Activated T-cell treated with anti-CD3 and anti-CD28 coated beads, Interleukin-2, amount 50 U/mL, for 48 hours (primary cell): ENCODE data around the gene NGF.
"Not testable (repeated sequence)": the region's sequence is repeated elsewhere in the genome, so short reads cannot be mapped to it uniquely, and the experiment has no call there.

Experiments used
- DNase-seq, 2 experiments: peaks; one replicate each; pipeline ENCODE4 v3.0.0-alpha.2; 2020

NGF gene

GRCh38 chr1:115337633-115338456 is at the start of gene NGF:
NGF (minus strand) TSS chr1:115338249; CDS start chr1:115286795, 51,454 bp downstream.
- no peak for DNase-seq

- not testable (repeated sequence) for DNase-seq
Measured at GRCh38 chr1:115383455-115383854, 45.4 kb upstream of the NGF start.

- DNase-seq = no peak
Measured at GRCh38 chr1:115379943-115380342, 41.9 kb upstream of the NGF start.

- DNase-seq = no peak
Measured at GRCh38 chr1:115377411-115377810, 39.4 kb upstream of the NGF start.

GRCh38 chr1:115374598-115374997 is 36.5 kb upstream of the NGF start:
- no peak for DNase-seq

GRCh38 chr1:115373305-115373704 is 35.3 kb upstream of the NGF start:
- no peak for DNase-seq

GRCh38 chr1:115365738-115366137 is 27.7 kb upstream of the NGF start:
- no peak for DNase-seq

GRCh38 chr1:115364780-115365155 is 26.7 kb upstream of the NGF start:
- DNase-seq = no peak

- DNase-seq = no peak
Measured at GRCh38 chr1:115364046-115364779, 26.2 kb upstream of the NGF start.

GRCh38 chr1:115363171-115363570 is 25.1 kb upstream of the NGF start:
- no peak for DNase-seq

- DNase-seq = not testable (repeated sequence)
Measured at GRCh38 chr1:115360505-115361129, 22.6 kb upstream of the NGF start.

- not testable (repeated sequence) for DNase-seq
Measured at GRCh38 chr1:115359787-115360452, 21.9 kb upstream of the NGF start.

- DNase-seq = no peak
Measured at GRCh38 chr1:115356356-115356755, 18.3 kb upstream of the NGF start.

GRCh38 chr1:115355069-115355468 is 17.0 kb upstream of the NGF start:
- DNase-seq = no peak

GRCh38 chr1:115351143-115351542 is 13.1 kb upstream of the NGF start:
- no peak for DNase-seq

- no peak for DNase-seq
Measured at GRCh38 chr1:115348636-115349035, 10.6 kb upstream of the NGF start.

- no peak for DNase-seq
Measured at GRCh38 chr1:115347282-115347681, 9.2 kb upstream of the NGF start.

- no peak for DNase-seq
Measured at GRCh38 chr1:115343200-115343737, 5.2 kb upstream of the NGF start.

- DNase-seq = no peak
Measured at GRCh38 chr1:115341948-115342347, 3.9 kb upstream of the NGF start.

- DNase-seq = no peak
Measured at GRCh38 chr1:115340879-115341278, 2.8 kb upstream of the NGF start.

GRCh38 chr1:115338457-115338820 is 390 bp upstream of the NGF start:
- DNase-seq = no peak

GRCh38 chr1:115337276-115337632 is 795 bp downstream of the NGF start:
- DNase-seq = no peak

- no peak for DNase-seq
Measured at GRCh38 chr1:115336741-115337140, 1.3 kb downstream of the NGF start.
